Endothelial cell of umbilical vein (primary cell): ENCODE data around the gene VAV2. TPM values are rescaled to one million over a fixed set of nuclear protein-coding genes. Genes with fewer than 3 reads are reported as not detected.

Experiments
- BruUV-seq: library from RNA; stranded (reverse); fragments of 400-500 nt; replicated peaks from 2 replicates; lab custom pipeline; 2021; lab: Mats Ljungman, UMichigan
- CTCF ChIA-PET: fragments of 300-600, 350-600 bp; sonication (Branson Sonifier 250); formaldehyde crosslinking; loops from one replicate; lab custom pipeline; 2021; ENCODE audit warnings: antibody characterized with exemption, inconsistent platforms; lab: Charles Lee
- POLR2A ChIA-PET: fragments of 300-600, 350-600 bp; sonication (Branson Sonifier 250); formaldehyde crosslinking; loops from one replicate; lab custom pipeline; 2021; ENCODE audit warnings: antibody characterized with exemption, inconsistent platforms; lab: Charles Lee
- DNase-seq: peaks from one replicate; pipeline ENCODE4 v3.0.0-alpha.2; 2011; ENCODE audit warnings: low read depth, low spot score
- FAIRE-seq: peaks from 2 replicates; lab custom pipeline; 2011; peaks lifted over from hg19 to GRCh38; lab: Jason Lieb, UNC
- H2AFZ ChIP-seq: 2 replicates; pipeline ENCODE4 v1.6.0; 2012; ENCODE audit warnings: low read depth, low read length, control low read depth, inconsistent platforms
- H3K27ac ChIP-seq: 2 replicates; pipeline ENCODE4 v1.5.1; 2011; ENCODE audit warnings: low read depth, mild to moderate bottlenecking, control low read depth, low read length, moderate library complexity; ENCODE audit not compliant: insufficient read depth
- H3K27me3 ChIP-seq, 2 experiments: 2 replicates each; pipeline versions ENCODE4 v1.6.0 to v1.6.1; 2011; ENCODE audit warnings: low read length in 2 of 2, mixed read lengths in 1 of 2; ENCODE audit not compliant: control insufficient read depth in 2 of 2, insufficient read depth in 2 of 2
- H3K36me3 ChIP-seq, 2 experiments: 2 replicates in 1 of 2; 3 replicates in 1 of 2; pipeline ENCODE4 v1.5.1; 2011; ENCODE audit warnings: low read length in 2 of 2, mild to moderate bottlenecking in 1 of 2, moderate library complexity in 1 of 2; ENCODE audit not compliant: control insufficient read depth in 2 of 2, insufficient read depth in 2 of 2; ENCODE audit errors: extremely low read depth in 1 of 2
- H3K4me1 ChIP-seq: 3 replicates; pipeline ENCODE4 v1.5.1; 2011; ENCODE audit warnings: mild to moderate bottlenecking, low read length; ENCODE audit not compliant: control insufficient read depth, insufficient read depth; ENCODE audit errors: extremely low read depth
- H3K4me2 ChIP-seq: 2 replicates; pipeline ENCODE4 v1.6.1; 2011; ENCODE audit warnings: low read length, control low read depth, mixed read lengths; ENCODE audit not compliant: insufficient read depth
- H3K4me3 ChIP-seq, 3 experiments: fragments of 200-600 bp in 1 of 3; sonication (generic), shearing (Covaris generic) in 1 of 3; replicated peaks in 1 of 3; 2 replicates each; pipeline ENCODE4 v1.5.1; 2011 to 2016; ENCODE audit warnings: control low read depth in 3 of 3, low read length in 3 of 3, mild to moderate bottlenecking in 2 of 3, inconsistent platforms in 1 of 3, low read depth in 1 of 3, moderate library complexity in 1 of 3; ENCODE audit not compliant: insufficient read depth in 1 of 3
- H3K79me2 ChIP-seq: 2 replicates; pipeline ENCODE4 v1.6.0; 2012; ENCODE audit warnings: low read length, inconsistent platforms; ENCODE audit not compliant: control insufficient read depth, insufficient read depth
- H3K9ac ChIP-seq: replicated peaks from 2 replicates; pipeline ENCODE3; 2011; ENCODE audit warnings: low read length, control low read depth; ENCODE audit not compliant: insufficient read depth; ENCODE audit errors: extremely low read depth
- H3K9me1 ChIP-seq: replicated peaks from 3 replicates; pipeline ENCODE4 v1.6.0; 2011; ENCODE audit warnings: mild to moderate bottlenecking, low read length; ENCODE audit not compliant: control insufficient read depth, insufficient read depth; ENCODE audit errors: extremely low read depth
- H3K9me3 ChIP-seq: replicated peaks from 2 replicates; pipeline ENCODE4 v1.5.1; 2012; ENCODE audit warnings: low read length, inconsistent platforms; ENCODE audit not compliant: control insufficient read depth, insufficient read depth
- H4K20me1 ChIP-seq: replicated peaks from 2 replicates; pipeline ENCODE3; 2011; ENCODE audit warnings: mild to moderate bottlenecking, low read length; ENCODE audit not compliant: control insufficient read depth, insufficient read depth; ENCODE audit errors: extremely low read depth
- EZH2 ChIP-seq: IDR thresholded peaks from 2 replicates; pipeline ENCODE4 v1.6.1; 2012; ENCODE audit warnings: borderline replicate concordance, low read depth, mild to moderate bottlenecking, moderate library complexity, low read length, inconsistent platforms; ENCODE audit not compliant: severe bottlenecking
- FOS ChIP-seq: IDR thresholded peaks from 2 replicates; pipeline ENCODE4 v1.6.1; 2011; ENCODE audit warnings: mild to moderate bottlenecking, low read length, moderate library complexity, borderline replicate concordance; ENCODE audit not compliant: insufficient read depth
- dilution Hi-C: fragments of 300-500 bp; cut with MboI; formaldehyde crosslinking; loops from one replicate; pipeline ENCODE4 v1.15.0; 2019; ENCODE audit warnings: low sequenced_read_pairs; ENCODE audit not compliant: extremely low pct_ligation_motif_present
- intact Hi-C: fragments of 100-400 bp; cut with micrococcal nuclease; formaldehyde crosslinking; loops from one replicate; pipeline ENCODE4 v1.10.0; 2022
- polyA plus RNA-seq, 4 experiments: library from polyadenylated mRNA; depleted of rRNA in 3 of 4; stranded (reverse) in 3 of 4; unstranded in 1 of 4; fragments of >200 nt; gene quantifications; 2 replicates each; pipeline versions ENCODE4 v1.2.1 to v1.2.3, GENCODE V29; 2011 to 2012; ENCODE audit warnings: missing spikeins in 1 of 4
- total RNA-seq: library from RNA; stranded (reverse); gene quantifications from 2 replicates; pipeline ENCODE4 v1.2.3, GENCODE V29; 2021

Gene VAV2
- total and polyA plus RNA-seq, 2 donors (not counting 3 experiments of a cell fraction or from before 2014, with no cell fraction given), result 10.6 to 30.6 TPM

- Histone ChIP-seq H4K20me1 (no peaks in the 10 kb centered on the region), H3K79me2 (no peaks in the 10 kb centered on the region), H3K4me2 (no peak overlapping the region), H2AFZ (no peak overlapping the region), H3K36me3 (peaks cover 12 to 49% of the 10 kb centered on the region in 2 experiments), H3K27me3 (no peaks in the 10 kb centered on the region), H3K4me1 (no peaks in the 10 kb centered on the region), H3K4me3 (no peak overlapping the region), H3K27ac (no peak overlapping the region), H3K9ac (no peak overlapping the region), H3K9me3 (no peaks in the 10 kb centered on the region), H3K9me1 (no peaks in the 10 kb centered on the region)
- dilution Hi-C loops, result no loop called here
- intact Hi-C loops, result no loop called here
- ChIA-PET POLR2A (no interaction called here), CTCF (no interaction called here)
- TF ChIP-seq FOS (no peak), EZH2 (no peak)
- DNase-seq (no peak), FAIRE-seq (no peak)
- no TSS peak for BruUV-seq
Observed at GRCh38 chr9:134035041-134036039, 43.2 kb upstream of the VAV2 start.

GRCh38 chr9:134034215-134035040 is 42.3 kb upstream of the VAV2 start:
- Histone ChIP-seq H2AFZ (no peak overlapping the region), H3K9ac (no peak overlapping the region), H3K27me3 (no peaks in the 10 kb centered on the region), H3K4me1 (no peaks in the 10 kb centered on the region), H3K4me2 (no peak overlapping the region), H4K20me1 (no peaks in the 10 kb centered on the region), H3K27ac (no peak overlapping the region), H3K9me3 (no peaks in the 10 kb centered on the region), H3K79me2 (no peaks in the 10 kb centered on the region), H3K4me3 (no peak overlapping the region), H3K36me3 (peaks cover 12 to 40% of the 10 kb centered on the region in 2 experiments), H3K9me1 (no peaks in the 10 kb centered on the region)
- DNase-seq, result no peak
- no TSS peak for BruUV-seq
- ChIA-PET CTCF (no interaction called here), POLR2A (no interaction called here)
- no peak for FAIRE-seq
- intact Hi-C loops (no loop called here), dilution Hi-C loops (no loop called here)
- TF ChIP-seq EZH2, result no peak
